Natural killer cell (primary cell): ENCODE measurements around the gene LMAN2. TPM values are rescaled to one million over a fixed set of nuclear protein-coding genes. Genes with fewer than 3 reads are reported as not detected.

Experiments used
- ATAC-seq, 3 donors: fragments of 150-1000 bp in 2 of 3; fragments of 200-7000 bp in 1 of 3; cut with Tn5 transposase; 1 replicate in 1 of 3; 2 replicates in 2 of 3; pipeline ENCODE4 v1.10.0; 2021; ENCODE audit warnings: mild to moderate bottlenecking in 2 of 3, moderate library complexity in 2 of 3
- DNase-seq, 2 donors: peaks; one replicate each; pipeline versions ENCODE4 v3.0.0 to v3.0.0-alpha.2; 2013 to 2021; ENCODE audit warnings: mixed read lengths in 1 of 2
- H3K27ac ChIP-seq: one replicate; pipeline ENCODE4 v1.5.1; 2013; ENCODE audit warnings: mild to moderate bottlenecking, low read length
- H3K27me3 ChIP-seq: one replicate; pipeline ENCODE4 v1.6.1; 2013; ENCODE audit warnings: low read length; ENCODE audit not compliant: control insufficient read depth, insufficient read depth
- H3K36me3 ChIP-seq: one replicate; pipeline ENCODE4 v1.6.1; 2013; ENCODE audit warnings: low read length; ENCODE audit not compliant: control insufficient read depth, insufficient read depth
- H3K4me1 ChIP-seq: one replicate; pipeline ENCODE4 v1.6.1; 2013; ENCODE audit warnings: low read length; ENCODE audit not compliant: control insufficient read depth, insufficient read depth
- H3K4me3 ChIP-seq: one replicate; pipeline ENCODE4 v1.5.1; 2013; ENCODE audit warnings: low read length
- H3K9me3 ChIP-seq: one replicate; pipeline ENCODE4 v1.6.1; 2013; ENCODE audit warnings: low read length; ENCODE audit not compliant: control insufficient read depth, insufficient read depth
- H3K27ac Mint-ChIP-seq, 2 donors: one replicate each; pipeline ENCODE4 v1.8.0; 2022; ENCODE audit warnings: mild to moderate bottlenecking in 2 of 2, mixed read lengths in 2 of 2, moderate library complexity in 1 of 2
- H3K27me3 Mint-ChIP-seq, 2 donors: one replicate each; pipeline ENCODE4 v1.8.0; 2022; ENCODE audit warnings: low read depth in 2 of 2, mixed read lengths in 2 of 2
- H3K36me3 Mint-ChIP-seq: one replicate; pipeline ENCODE4 v1.8.0; 2022; ENCODE audit warnings: mixed read lengths
- H3K4me1 Mint-ChIP-seq, 2 donors: one replicate each; pipeline ENCODE4 v1.8.0; 2022; ENCODE audit warnings: mixed read lengths in 2 of 2
- H3K4me3 Mint-ChIP-seq: one replicate; pipeline ENCODE4 v1.8.0; 2022; ENCODE audit warnings: mild to moderate bottlenecking, moderate library complexity, mixed read lengths
- H3K9me3 Mint-ChIP-seq, 2 donors: one replicate each; pipeline ENCODE4 v1.8.0; 2022; ENCODE audit warnings: mixed read lengths in 2 of 2
- WGBS: methylation state at CpG from one replicate; pipeline ENCODE4 v1.1.7; 2013; ENCODE audit warnings: missing lambda C conversion rate; ENCODE audit not compliant: insufficient coverage; 5-methylcytosine and 5-hydroxymethylcytosine counted together
- intact Hi-C: fragments of 100-400 bp; cut with micrococcal nuclease; formaldehyde crosslinking; loops from one replicate; pipeline ENCODE4 v1.14.2; 2022
- total RNA-seq, 4 donors: library from RNA; stranded (reverse); fragments of 120-200 nt in 1 of 4; gene quantifications; one replicate each; pipeline versions ENCODE4 v1.2.3 to v1.2.4, GENCODE V29; 2013 to 2022
- TF ChIP-seq, protein P1 (sequence below): fragments of 200-600 bp; IDR thresholded peaks from one replicate; pipeline ENCODE4 v1.8.0; 2022; ENCODE audit warnings: antibody characterized with exemption

Gene LMAN2
- total RNA-seq, 3 donors from 2014 or later (not counting 1 experiment from before 2014, with no cell fraction given), result 112 to 124 (median 114) TPM

DNA sequence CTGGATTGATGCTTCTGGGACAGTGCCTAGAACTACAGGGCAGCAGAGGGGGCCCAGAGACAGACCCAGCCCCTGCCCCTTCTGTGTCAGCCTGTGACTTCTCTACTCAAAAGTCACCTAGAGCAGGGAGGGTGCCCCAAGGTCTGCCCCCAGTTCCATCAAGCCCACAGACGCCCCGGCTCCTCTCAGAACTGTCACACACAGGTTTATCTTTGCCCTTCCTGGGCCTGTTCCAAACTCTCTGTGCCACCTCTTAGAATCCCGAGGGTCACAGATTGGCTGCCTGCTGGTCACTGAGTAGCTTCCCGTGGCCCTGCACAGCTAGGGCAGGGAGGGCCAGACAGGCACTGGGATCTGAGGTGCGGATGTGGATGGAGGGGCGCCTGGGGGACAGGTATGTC is 8.0 kb upstream of the LMAN2 start:
- no peak for DNase-seq
- Histone ChIP-seq H3K27ac (peak overlapping the region; percentile 51), H3K27me3 (no peaks in the 10 kb centered on the region), H3K36me3 (peaks cover 7% of the 10 kb centered on the region), H3K9me3 (no peaks in the 10 kb centered on the region), H3K4me3 (no peak overlapping the region), H3K4me1 (peaks cover 89% of the 10 kb centered on the region)
- H3K36me3 Mint-ChIP-seq, result no peaks in the 10 kb centered on the region
- H3K9me3 Mint-ChIP-seq, result no peaks in the 10 kb centered on the region
- TF ChIP-seq, protein P1, sequence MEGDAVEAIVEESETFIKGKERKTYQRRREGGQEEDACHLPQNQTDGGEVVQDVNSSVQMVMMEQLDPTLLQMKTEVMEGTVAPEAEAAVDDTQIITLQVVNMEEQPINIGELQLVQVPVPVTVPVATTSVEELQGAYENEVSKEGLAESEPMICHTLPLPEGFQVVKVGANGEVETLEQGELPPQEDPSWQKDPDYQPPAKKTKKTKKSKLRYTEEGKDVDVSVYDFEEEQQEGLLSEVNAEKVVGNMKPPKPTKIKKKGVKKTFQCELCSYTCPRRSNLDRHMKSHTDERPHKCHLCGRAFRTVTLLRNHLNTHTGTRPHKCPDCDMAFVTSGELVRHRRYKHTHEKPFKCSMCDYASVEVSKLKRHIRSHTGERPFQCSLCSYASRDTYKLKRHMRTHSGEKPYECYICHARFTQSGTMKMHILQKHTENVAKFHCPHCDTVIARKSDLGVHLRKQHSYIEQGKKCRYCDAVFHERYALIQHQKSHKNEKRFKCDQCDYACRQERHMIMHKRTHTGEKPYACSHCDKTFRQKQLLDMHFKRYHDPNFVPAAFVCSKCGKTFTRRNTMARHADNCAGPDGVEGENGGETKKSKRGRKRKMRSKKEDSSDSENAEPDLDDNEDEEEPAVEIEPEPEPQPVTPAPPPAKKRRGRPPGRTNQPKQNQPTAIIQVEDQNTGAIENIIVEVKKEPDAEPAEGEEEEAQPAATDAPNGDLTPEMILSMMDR, result no peak
- peak overlapping the region; percentile 90 for H3K4me3 Mint-ChIP-seq
- 84% methylated on average over 6 of the region's 6 CpGs for WGBS
- intact Hi-C loops, result loop anchor here (5.0 kb wide), 2 partner anchors 33 to 47 kb away; partner anchors contain the start of gene MXD3
- H3K27me3 Mint-ChIP-seq, result no peaks in the 10 kb centered on the region
- peaks cover 60 to 80% of the 10 kb centered on the region in 2 donors for H3K4me1 Mint-ChIP-seq
- ATAC-seq, result no peak
- peak overlapping the region; percentile 88 to 89 for H3K27ac Mint-ChIP-seq

GRCh38 chr5:177358370-177358819 is 6.9 kb upstream of the LMAN2 start:
- Histone ChIP-seq H3K4me1 (peaks cover 80% of the 10 kb centered on the region), H3K36me3 (peaks cover 7% of the 10 kb centered on the region), H3K4me3 (peak overlapping the region; percentile 85), H3K27ac (peak overlapping the region; percentile 51), H3K9me3 (no peaks in the 10 kb centered on the region), H3K27me3 (no peaks in the 10 kb centered on the region)
- TF ChIP-seq, protein P1, result no peak
- no peaks in the 10 kb centered on the region for H3K36me3 Mint-ChIP-seq
- H3K4me1 Mint-ChIP-seq, result peaks cover 64 to 79% of the 10 kb centered on the region in 2 donors
- H3K4me3 Mint-ChIP-seq, result peak overlapping the region; percentile 90
- H3K27me3 Mint-ChIP-seq, result no peaks in the 10 kb centered on the region
- no peak for ATAC-seq
- WGBS, result 2% methylated on average over 5 of the region's 5 CpGs
- no peaks in the 10 kb centered on the region for H3K9me3 Mint-ChIP-seq
- intact Hi-C loops, result loop anchor here (5.0 kb wide), 2 partner anchors 34 to 46 kb away; partner anchors contain the start of gene MXD3
- no peak for DNase-seq
- H3K27ac Mint-ChIP-seq, result peak overlapping the region; percentile 88 to 89

- Histone ChIP-seq H3K27me3 (no peaks in the 10 kb centered on the region), H3K27ac (peak within 1 kb of the TSS; percentile 51), H3K4me1 (peaks cover 73% of the 10 kb centered on the region), H3K36me3 (peaks cover 7% of the 10 kb centered on the region), H3K4me3 (peak within 1 kb of the TSS; percentile 85), H3K9me3 (no peaks in the 10 kb centered on the region)
- WGBS, result under 1% methylated on average over 37 of the region's 37 CpGs
- peak; percentile 55 to 90 for DNase-seq
- TF ChIP-seq, protein P1, result no peak
- peak within 1 kb of the TSS; percentile 88 to 89 for H3K27ac Mint-ChIP-seq
- no peaks in the 10 kb centered on the region for H3K9me3 Mint-ChIP-seq
- intact Hi-C loops, result loop anchor here (5.0 kb wide), 2 partner anchors 35 to 45 kb away; partner anchors contain the start of gene MXD3
- H3K4me3 Mint-ChIP-seq, result peak within 1 kb of the TSS; percentile 90
- H3K36me3 Mint-ChIP-seq, result no peaks in the 10 kb centered on the region
- H3K27me3 Mint-ChIP-seq, result no peaks in the 10 kb centered on the region
- peak; percentile 92 to 95 (median 95) for ATAC-seq
- H3K4me1 Mint-ChIP-seq, result peaks cover 64 to 72% of the 10 kb centered on the region in 2 donors
Observed at GRCh38 chr5:177357459-177358351, 6.2 kb upstream of the LMAN2 start, which contains the start of gene RGS14. Gene RGS14 (plus strand): TSS chr5:177357924. CDS start chr5:177358025, 101 bp downstream.
